HG03571 (cell line): ENCODE measurements around the gene PTRH1.
A peak's percentile ranks its signal among the peaks of the same experiment; 100 is the strongest.

Source experiments
- ATAC-seq: cut with Tn5 transposase; IDR thresholded peaks from one replicate; pipeline ENCODE4 v1.9.1; 2021; ENCODE audit not compliant: unreplicated experiment

Gene PTRH1

DNA sequence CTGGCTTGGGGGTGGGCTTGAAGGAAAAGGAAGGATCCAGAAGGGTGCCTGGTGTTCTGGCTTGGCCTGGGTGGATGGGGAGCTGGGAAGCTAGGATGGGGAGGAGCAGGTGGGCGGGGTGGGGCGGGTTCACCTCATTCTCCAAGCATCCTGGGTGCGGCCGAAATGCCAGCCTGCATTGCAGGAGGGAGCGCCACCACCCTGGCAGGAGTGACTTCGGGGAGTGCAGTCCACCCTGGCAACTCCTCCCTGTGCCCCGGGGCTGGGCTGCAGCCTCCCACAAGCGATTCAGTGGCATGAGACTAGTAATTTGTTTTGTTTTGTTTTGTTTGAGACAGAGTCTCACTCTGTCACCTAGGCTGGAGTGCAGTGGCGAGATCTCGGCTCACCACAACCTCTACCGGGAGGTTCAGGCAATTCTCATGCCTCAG is 5.9 kb upstream of the PTRH1 start:
- ATAC-seq = no peak

DNA sequence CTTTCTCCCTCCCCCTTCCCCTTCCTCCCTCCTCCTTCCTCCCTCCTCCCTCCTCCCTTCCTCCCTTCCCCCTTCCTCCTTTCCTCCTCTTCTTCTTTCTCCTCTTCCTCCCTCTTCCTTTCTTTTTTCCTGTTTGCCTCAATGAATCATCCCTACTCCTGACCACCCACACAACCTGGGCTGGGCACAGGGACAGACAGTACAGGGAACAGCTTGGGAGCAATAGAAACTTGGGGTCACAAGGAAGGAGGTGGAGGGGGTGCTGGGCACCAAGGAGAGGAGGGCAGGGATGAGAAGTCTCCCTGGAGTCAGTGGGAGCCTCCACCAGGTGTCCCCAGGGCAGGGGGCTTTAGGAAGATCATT is 5.4 kb upstream of the PTRH1 start:
- no peak for ATAC-seq

DNA sequence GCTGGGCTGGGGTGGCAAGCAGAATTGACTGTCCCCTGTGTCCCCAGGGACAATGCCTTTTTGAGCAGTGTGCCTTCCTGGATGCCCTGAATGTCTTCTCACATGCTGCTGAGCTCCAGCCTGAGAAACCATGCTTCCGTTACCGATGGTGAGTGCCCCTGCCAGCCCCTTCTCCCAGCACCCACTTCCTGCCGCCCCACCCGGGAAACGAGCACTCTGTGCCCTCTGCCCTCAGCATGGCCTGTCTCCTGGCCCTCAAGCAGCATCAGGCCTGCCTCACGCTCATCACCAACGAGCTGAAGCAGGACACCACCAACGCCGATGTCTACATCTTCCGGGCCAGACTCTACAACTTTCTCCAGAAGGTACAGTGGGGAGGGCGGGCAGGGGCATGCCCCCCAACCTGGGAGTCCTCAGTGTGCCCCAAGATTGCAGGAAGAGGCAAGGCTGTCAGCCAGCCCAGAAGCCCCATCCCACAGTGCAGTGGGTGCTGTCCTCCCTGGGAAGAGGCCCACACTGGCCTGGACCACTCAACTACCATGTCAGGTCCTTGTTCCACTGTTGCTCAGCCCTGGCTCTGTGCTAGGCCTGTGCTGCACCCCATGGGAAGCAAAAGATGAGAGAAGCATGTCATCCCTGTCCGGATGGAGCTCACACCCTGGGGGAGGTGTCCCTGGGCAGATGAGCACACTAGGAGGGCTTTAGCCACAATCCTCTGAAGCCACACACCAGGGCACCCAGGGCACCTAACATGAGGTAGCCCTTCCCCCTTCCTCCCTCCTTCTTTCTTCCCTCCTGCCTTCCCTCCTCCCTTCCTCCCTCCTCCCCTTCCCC is 4.8 kb upstream of the PTRH1 start:
- no peak for ATAC-seq

DNA sequence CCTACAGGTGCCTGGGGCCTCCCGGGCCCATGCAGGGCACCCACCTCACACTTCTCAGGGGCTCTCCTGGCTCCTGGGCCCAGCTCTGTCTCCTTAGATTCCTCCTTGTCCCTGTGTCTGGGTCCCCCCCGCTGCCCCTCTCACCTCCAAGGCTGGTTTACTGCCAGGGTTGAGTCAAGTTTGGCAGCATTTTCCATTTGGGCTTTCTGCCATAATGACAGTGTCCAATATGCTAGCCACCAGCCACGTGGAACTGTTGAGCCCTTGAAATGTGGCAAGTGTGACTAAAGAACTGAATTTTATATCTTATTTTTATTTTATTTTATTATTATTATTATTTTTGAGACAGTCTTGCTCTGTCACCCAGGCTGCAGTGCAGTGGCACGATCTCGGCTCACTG is 2.3 kb upstream of the PTRH1 start:
- ATAC-seq = no peak

DNA sequence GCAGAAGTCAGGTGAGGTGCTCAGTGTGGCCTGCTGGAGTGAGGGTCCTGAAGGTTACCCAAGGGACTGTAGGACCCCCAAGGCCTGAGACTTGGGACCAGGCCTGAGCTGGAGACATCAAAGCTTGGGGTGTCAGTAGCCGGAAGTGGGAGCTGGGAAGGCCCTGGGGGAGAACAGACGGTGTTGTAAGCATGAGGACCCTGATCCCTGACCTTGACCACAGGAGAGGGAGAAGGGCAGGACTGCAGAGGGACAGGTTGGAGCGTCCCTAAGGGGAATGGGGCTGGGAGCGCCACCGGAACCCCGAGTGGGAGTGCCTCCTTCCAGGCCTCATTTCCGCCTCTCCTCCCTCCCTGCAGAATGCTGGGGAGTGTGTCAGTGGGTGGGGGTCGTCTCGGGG is 949 bp upstream of the PTRH1 start:
- no peak for ATAC-seq

DNA sequence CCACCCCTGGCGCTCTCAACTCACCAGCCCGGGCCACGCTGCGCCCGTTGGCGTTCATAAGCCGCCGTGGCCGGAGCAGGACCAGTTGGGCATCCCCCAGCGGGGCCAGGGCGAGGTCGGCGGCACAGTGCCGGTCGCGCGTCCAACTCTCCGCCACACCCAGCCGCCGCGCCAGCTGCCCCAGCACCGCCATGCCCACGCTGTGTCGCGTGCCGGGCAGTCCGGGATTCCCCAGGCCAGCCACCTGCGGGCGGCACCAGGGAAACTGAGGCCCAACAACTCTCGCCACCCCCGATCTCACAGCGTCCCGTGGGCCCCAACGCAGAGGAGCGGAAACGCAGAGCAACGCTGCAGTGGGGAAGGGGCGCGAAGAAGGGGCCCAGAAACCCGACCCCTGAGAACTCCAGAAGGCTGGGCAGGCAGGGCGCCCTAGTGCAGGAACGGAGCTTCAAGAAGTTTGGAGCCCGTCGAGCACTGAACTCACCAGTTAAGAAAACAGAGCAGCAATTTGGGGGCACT is 453 bp downstream of the PTRH1 start:
- peak; percentile 3 for ATAC-seq

DNA sequence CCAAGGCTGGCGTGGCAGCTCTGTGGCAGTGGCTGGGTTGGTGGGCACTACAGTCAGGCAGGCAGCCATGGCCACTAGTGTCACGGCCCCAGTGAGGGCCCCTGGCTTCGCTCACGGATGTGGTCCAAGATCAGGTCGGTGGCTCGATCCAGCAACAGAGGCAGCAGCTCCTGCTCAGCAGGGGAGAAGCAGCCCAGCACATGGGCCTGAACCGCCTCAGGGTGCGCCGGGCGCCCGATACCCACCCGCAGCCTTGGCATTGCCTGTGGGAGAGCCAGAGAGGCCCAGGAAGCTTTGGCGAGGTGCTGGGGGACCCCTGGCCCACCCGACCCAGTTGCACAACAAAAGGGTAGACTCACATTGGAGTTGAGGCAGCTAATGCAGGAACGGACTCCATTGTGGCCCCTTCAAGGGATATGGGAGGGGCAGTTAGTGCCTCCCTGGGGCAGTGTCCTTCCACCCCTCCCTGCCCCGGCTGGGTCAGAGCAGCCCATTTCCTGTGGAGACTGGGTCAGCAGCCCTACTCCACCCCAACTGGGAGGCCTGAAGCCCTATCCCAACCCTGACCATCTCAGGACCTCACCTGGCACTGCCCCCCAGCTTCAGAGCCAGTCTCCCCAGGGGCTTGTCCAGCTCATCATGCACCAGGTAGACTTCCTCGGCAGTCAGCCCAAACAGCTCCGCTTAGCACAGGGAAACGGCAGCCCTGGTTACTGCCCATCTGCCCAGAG is 1.3 kb downstream of the PTRH1 start:
- no peak for ATAC-seq

DNA sequence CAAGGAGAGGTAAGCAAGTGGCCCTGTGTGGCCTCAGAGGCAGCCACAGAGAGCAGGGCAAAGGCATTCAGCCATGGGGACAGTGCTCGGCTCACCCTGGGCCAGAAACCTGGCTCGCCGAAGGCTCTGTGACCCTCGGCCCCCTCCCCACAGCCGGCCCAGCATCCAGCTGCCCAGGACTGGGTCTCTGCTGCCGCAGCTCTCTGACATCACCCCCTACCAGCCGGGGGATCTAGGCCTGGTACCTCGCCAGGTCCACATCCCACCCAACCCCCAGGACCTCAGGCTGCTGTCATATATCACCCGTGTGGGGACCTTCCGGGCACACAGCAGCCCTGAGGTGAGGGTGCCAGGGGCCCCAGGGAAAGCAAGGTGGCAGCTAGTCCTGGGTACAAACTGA is 2.6 kb downstream of the PTRH1 start:
- ATAC-seq = no peak

DNA sequence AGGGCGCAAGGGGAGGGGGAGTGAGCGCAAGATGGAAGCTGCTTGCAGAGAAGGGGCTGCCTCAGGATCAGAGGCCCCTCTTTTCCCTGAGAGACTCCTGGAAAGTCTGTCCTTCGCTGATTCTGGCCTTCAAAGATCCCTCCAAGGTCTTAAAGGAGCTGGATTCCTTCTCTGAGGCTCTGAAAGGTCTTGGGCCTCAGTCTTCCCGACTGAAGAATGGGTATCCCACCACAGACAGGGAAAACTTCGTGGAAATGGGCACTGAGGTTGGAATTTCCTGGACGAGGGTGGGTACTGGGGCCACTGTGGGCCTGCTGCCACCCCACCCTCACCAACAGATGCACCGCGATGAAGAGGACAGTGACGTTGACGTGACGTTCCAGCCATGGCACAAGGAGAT is 3.1 kb downstream of the PTRH1 start:
- no peak for ATAC-seq

DNA sequence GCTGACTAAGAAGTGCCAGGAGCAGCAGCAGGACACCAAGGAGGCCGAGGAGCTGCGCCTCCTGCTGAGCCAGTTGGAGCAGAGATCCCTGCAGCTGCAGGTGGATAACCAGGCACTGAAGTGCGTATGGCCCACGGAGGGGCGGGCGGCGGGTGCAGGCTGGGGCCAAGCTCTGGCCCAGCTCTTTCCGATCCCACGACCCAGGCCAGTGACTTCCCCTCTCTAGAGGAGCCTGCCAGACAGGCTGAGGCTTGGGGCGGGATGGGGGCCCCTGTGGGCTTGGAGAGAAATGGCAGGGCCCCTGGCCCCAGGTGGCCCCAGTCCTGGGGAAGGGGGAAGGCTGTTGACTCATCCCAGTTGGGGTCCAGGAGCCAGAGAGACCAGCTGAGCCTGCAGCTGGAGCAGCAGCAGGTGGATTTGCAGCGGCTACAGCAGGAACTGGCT is 3.6 kb downstream of the PTRH1 start:
- no peak for ATAC-seq

DNA sequence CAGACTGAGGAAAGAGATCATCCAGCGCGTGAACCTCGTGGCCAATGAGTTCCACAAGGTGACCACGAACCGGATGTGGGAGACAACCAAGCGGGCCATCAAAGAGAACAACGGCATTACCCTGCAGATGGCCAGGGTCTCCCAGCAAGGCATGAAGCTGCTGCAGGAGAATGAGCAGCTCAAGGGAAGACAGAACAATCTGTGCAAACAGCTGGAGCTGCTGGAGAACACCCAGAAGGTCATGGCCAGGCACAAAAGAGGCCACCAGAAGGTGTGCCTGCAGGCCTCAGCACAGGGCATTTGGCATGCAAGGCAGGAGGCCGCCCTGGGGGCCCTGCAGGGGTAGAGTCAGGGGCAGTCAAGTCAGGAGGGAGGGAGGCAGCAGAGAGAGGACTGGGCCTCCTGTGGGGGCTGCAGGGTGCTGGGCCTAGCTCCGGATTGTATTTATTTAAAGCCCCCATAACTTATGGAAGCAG is 4.2 kb downstream of the PTRH1 start:
- ATAC-seq = no peak

DNA sequence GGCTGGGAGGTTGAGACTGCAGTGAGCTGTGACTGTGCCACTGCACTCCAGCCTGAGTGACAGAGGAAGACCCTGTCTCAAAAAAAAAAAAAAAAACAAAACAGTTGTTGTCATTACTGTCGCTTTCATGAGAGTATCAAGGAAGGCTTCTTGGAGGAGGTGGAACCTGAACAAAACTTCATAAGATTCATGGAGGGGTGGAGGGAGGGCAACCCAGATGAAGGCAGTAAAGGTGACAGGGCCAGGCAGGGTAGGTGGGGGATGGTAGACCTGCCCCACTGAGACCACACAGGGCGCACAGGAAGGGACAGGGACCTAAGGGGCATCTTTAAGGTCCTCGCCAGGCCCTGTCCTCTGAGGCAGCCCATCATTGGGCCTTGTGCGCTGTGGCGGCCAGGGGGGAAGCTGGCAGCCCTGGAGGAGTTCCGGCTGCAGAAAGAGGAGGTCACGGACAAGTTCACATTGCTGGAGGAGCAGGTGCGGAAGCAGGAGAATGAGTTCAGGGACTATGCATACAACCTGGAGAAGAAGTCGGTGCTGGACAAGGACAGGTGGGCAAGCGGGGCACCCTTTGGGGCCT is 5.2 kb downstream of the PTRH1 start:
- no peak for ATAC-seq

DNA sequence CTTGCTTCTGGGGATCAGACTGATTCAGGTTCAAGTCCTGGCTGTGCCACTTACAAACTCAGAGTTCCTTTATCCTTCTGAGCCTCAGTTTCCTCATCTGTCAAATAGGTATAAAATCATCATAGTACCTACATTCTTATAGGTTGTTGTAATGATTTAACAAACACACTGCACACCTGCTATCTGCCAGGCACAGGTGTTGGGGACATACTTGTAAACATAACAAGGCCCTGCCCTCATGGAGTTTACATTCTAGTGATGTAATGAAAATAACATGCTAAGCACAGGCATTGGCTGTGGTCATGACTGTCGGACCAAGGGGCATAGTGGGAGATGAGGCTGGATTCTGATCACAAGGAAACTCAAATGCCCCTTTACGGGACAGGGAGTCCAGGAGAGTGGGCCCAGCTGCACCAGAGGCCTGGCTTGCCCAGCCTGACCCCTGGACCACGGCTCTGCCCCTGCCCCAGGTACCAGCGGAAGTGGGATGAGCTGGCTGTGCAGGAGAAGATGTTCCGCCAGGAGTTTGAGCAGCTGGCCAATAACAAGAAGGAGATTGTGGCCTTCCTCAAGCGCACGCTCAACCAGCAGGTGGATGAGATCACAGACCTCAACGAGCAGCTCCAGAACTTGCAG is 6.4 kb downstream of the PTRH1 start:
- ATAC-seq = no peak

DNA sequence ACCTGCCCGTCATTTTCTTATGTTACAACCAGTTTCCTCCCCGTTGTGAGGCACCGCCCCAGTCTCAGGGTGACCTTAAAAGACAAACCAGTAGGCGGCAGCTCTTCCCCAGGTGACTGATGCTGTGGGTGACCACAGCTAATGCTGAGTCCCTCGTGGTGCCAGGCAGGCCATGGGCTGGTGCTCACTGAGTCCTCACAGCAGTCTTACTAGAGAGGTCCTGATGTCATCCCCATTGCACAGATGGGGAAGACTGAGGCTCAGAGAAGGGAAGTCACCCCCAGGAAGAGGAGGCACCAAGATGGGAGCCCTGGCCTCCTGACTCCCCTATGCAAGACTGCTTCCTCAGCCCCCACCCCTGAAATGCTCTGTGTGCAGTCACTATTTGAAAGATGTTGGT is 7.7 kb downstream of the PTRH1 start:
- no peak for ATAC-seq

DNA sequence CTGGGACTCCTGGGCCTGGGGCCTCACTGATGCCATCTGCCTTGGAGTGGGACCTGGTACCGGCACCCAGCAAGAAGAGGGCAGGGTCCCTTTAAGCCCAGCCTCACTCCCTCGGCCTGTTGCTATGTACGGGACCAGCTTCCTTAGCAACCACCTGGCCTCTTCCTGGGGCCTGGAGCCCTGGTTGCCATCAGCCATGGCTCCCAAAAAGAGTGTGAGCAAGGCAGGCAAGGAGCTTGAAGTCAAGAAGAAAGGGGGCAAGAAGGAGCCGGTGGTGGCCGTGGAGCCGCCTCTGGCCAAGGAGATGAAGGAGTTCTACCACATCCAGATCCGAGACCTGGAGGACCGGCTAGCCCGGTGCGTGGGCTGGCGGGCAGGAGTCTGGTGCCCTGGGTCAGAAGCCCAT is 8.6 kb downstream of the PTRH1 start, which contains the start of gene CFAP157:
Gene CFAP157, plus strand, starts transcription at position 153 of the 406 bp plus-strand sequence. Its CDS starts 44 bp downstream, at position 197.
- no peak for ATAC-seq

DNA sequence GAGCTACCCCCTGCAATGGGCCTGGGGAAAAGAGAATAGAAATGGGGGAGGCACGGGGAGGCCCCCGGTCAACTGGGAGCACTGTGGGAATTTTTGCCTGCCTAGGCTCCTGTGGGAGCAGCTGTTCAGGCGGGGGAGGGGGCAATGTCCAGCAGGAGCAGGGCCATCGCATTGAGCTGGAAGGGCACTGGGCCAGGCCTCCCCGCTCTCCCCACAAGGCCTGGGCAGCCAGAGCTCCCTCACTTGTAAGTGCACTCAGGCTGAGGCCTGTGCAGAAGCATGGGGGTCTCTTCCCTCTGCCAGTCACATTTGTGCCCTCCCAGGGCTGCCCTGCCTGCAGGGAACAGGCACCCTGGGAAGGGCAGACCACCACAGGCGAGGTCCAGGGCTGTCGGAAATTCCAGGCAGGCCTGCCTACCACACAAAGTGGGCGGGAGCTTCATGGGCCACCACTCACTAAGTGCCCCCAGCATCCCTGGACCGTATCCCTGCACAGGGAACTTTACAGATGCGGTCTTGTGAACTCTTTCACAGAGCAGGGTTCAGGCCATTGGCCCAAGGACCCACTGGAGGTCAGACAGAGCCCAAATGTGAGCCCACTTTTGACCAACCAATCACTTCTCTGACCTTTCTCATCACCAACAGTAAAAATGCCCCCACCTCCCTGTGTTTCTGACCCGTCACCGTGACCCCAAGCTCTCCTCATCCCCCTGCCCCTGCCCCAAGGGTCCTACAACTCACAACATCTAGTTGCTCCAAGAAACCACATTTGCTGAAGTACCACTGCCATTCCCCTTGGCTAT is 9.7 kb downstream of the PTRH1 start:
- ATAC-seq = no peak

DNA sequence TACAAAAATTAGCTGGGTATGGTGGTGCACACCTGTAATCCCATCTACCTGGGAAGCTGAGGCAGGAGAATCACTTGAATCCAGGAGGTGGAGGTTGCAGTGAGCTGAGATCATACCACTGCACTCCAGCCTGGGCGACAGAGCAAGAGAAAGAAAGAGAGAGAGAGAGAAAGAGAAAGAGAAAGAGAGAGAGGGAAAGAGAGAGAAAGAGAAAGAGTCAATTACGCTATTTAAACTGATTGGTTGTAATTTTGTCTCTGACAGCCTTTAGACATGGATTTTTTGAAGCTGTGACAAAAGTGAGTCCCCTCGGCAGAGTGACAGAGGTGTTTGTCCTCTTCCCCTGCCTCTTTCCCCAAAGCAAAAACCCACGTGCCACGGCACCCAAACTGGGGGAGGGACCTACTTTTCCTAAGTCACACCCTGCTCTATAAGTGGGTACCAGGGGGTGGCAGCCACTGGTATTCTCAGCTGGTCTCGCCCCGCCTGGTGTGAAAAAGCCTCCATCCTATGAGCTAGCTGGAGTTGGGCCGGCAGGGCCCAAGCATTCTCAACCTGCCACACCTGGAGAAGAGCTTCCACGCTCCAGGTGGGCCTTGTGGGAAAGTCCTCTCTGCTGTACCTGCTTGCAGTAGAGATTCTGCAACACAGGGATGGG is 12.0 kb downstream of the PTRH1 start:
- no peak for ATAC-seq

DNA sequence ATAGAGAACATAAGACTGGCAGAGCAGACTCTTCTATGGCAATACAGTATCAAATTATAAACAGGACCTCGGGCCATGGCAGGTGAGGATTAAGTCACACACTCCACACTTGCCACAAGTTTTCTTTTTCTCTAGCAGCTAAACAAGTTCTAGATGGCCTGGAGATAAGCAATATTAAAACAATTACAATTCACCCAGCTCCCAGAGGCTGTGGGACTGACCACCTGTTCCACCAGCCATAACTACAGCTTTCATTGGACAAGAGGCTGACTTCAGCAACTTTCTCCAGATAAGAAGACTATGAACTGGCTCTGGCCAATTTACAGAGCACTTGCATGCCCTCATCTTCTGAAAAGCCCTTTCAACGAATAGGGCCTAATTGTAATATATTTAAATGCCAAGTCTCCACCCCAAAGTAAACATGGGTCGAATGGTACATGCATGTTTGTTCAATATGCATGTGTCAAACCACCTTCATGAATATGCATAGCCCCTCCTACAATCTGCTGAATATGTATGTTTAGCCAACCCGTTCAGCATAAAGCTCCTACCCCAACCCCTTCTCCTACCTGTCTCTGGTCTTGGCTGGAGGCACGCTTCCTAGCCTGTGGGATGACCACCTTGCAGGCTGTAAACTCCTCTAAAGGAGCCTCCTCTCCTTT is 14.7 kb downstream of the PTRH1 start:
- ATAC-seq = no peak

DNA sequence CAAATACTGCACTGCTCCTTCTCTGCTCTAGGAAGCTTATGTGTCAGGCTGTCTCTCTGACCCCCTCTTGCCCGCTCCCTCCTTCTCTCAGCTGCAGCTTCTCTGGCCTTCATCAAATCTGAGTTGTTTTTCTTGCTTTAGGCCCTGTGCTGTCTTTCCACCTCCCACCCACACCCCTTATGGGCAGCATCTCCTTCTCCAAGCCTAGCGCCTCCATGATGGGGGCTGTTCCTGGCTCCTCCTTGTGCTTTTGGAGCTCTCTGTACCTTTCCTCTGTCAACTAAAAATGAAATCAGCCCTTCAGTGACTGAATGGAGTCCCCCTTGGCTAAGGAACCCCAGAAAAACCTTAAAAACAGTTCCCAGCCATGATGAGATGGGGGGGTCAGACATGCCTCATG is 15.3 kb downstream of the PTRH1 start:
- no peak for ATAC-seq
